NB4 (cell line): ENCODE results near the gene RHOH.

Experiments used
- DNase-seq: peaks from one replicate; pipeline ENCODE4 v3.0.0; 2010; ENCODE audit warnings: low read depth
- H3K4me3 ChIP-seq: one replicate; pipeline ENCODE4 v1.5.1; 2011; ENCODE audit warnings: mild to moderate bottlenecking, low read depth, low read length, moderate library complexity
- MYC ChIP-seq: IDR thresholded peaks from 2 replicates; pipeline ENCODE4 v1.6.1; 2011; ENCODE audit warnings: low read depth, low read length
- POLR2A ChIP-seq: IDR thresholded peaks from 2 replicates; pipeline ENCODE4 v1.6.1; 2011; ENCODE audit warnings: mild to moderate bottlenecking; ENCODE audit not compliant: insufficient read length; ENCODE audit errors: extremely low read depth
- TF ChIP-seq, protein P1 (sequence below): IDR thresholded peaks from one replicate; pipeline ENCODE4 v1.5.1; 2012; ENCODE audit warnings: low read depth, low read length
- TF ChIP-seq, protein P2 (sequence below): IDR thresholded peaks from 2 replicates; pipeline ENCODE4 v1.6.1; 2011; ENCODE audit warnings: low read depth, low read length

The RHOH gene

GRCh38 chr4:40224432-40224831, 27.6 kb downstream of the RHOH start:
- no peak for DNase-seq
- H3K4me3 ChIP-seq, result no peak overlapping the region
- TF ChIP-seq, protein P1, sequence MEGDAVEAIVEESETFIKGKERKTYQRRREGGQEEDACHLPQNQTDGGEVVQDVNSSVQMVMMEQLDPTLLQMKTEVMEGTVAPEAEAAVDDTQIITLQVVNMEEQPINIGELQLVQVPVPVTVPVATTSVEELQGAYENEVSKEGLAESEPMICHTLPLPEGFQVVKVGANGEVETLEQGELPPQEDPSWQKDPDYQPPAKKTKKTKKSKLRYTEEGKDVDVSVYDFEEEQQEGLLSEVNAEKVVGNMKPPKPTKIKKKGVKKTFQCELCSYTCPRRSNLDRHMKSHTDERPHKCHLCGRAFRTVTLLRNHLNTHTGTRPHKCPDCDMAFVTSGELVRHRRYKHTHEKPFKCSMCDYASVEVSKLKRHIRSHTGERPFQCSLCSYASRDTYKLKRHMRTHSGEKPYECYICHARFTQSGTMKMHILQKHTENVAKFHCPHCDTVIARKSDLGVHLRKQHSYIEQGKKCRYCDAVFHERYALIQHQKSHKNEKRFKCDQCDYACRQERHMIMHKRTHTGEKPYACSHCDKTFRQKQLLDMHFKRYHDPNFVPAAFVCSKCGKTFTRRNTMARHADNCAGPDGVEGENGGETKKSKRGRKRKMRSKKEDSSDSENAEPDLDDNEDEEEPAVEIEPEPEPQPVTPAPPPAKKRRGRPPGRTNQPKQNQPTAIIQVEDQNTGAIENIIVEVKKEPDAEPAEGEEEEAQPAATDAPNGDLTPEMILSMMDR, result no peak
- TF ChIP-seq, protein P2, sequence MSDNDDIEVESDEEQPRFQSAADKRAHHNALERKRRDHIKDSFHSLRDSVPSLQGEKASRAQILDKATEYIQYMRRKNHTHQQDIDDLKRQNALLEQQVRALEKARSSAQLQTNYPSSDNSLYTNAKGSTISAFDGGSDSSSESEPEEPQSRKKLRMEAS, result no peak
- no peak for TF ChIP-seq MYC
- TF ChIP-seq POLR2A, result no peak

- DNase-seq, result no peak
- H3K4me3 ChIP-seq, result no peak overlapping the region
- TF ChIP-seq MYC (no peak), POLR2A (no peak)
- TF ChIP-seq, protein P1, result no peak
- TF ChIP-seq, protein P2, result no peak
These were observed 28.7 kb downstream of the RHOH start for GRCh38 chr4:40225497-40225896.

DNA sequence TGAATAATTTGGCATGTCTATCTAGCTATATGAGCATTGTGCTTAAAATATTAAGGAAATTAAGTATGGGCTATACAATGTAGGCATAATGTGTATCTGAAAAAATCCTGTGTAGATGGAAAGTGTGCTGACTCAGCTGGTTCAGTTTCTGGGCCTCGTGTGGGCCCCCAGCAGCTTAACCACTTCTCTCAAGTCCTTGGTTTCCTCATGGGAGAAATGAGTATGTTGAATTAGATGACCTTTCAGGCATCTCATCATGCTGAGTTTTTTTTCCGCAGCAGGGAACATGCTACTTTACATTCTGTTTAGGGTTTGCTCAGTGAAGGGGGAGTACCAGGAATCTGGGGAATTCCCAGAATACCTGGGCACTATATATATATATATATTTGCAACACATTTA, 30.5 kb downstream of the RHOH start:
- no peak for TF ChIP-seq POLR2A
- TF ChIP-seq, protein P1, result no peak
- TF ChIP-seq, protein P2, result no peak
- TF ChIP-seq MYC, result no peak
- DNase-seq, result peak; percentile 60
- no peak overlapping the region for H3K4me3 ChIP-seq

GRCh38 chr4:40228497-40229365, 31.9 kb downstream of the RHOH start:
- DNase-seq, result no peak
- TF ChIP-seq POLR2A, result no peak
- TF ChIP-seq, protein P1, result peak; percentile 32

DNA sequence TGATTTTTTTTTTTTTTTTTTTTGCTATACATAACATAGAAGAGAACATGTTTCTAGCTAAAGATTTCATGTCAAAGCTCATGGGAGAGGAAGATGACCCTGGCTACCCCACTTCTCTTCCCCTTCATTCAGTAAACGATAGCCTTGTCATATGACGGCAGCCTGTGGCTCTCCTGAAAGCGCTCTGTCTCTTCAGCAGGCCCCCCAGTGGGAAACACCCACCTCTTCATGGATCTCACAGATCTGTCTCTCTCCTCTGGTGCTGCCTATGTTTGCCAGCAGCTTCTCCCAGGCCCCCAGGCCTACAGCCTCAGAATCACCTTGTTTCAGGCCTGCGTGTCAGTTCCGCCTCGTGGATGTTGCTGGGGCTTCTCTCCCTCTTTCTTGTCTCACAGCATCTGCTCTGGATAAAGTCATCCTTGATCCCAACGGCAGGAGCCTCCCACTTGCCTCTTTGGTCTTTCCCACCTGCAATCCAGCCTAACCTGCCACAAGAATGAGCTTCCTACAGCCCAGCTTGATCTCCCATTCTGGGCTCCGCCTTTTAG, 34.6 kb downstream of the RHOH start:
- no peak for DNase-seq
- TF ChIP-seq, protein P1, result no peak
- TF ChIP-seq MYC (no peak), POLR2A (no peak)
- TF ChIP-seq, protein P2, result no peak

More at GRCh38 chr4:40228497-40229365, 31.9 kb downstream of the RHOH start:
- no peak overlapping the region for H3K4me3 ChIP-seq

DNA sequence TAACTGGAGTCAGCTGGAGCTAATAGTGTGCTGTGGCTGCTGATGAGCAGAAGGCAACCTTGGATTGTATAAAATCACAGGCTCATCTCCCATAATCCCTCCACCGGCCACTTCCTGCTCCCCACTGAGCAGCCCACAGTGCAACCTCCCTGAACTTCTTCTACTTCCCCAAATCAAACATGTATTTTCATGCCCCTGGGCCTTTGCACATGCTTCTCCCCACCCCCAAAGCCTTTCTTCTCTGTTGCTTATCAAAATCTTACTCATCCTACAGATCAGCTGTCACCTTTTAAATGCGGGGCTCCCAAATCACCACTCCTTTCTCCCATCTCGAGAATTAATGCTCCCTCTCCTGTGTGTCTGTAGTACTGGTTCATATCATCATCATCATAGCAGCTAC, 35.8 kb downstream of the RHOH start:
- TF ChIP-seq, protein P2, result no peak
- no peak for TF ChIP-seq MYC
- no peak for TF ChIP-seq POLR2A
- TF ChIP-seq, protein P1, result no peak
- H3K4me3 ChIP-seq, result no peak overlapping the region
- peak; percentile 87 for DNase-seq

More for the DNA sequence above, 34.6 kb downstream of the RHOH start:
- H3K4me3 ChIP-seq, result no peak overlapping the region
